HG03378 (cell line): ENCODE data around the gene APMAP.

ENCODE experiments used
- ATAC-seq: cut with Tn5 transposase; IDR thresholded peaks from one replicate; pipeline ENCODE4 v1.9.1; 2021; ENCODE audit warnings: mild to moderate bottlenecking, moderate library complexity; ENCODE audit not compliant: unreplicated experiment

APMAP gene

DNA sequence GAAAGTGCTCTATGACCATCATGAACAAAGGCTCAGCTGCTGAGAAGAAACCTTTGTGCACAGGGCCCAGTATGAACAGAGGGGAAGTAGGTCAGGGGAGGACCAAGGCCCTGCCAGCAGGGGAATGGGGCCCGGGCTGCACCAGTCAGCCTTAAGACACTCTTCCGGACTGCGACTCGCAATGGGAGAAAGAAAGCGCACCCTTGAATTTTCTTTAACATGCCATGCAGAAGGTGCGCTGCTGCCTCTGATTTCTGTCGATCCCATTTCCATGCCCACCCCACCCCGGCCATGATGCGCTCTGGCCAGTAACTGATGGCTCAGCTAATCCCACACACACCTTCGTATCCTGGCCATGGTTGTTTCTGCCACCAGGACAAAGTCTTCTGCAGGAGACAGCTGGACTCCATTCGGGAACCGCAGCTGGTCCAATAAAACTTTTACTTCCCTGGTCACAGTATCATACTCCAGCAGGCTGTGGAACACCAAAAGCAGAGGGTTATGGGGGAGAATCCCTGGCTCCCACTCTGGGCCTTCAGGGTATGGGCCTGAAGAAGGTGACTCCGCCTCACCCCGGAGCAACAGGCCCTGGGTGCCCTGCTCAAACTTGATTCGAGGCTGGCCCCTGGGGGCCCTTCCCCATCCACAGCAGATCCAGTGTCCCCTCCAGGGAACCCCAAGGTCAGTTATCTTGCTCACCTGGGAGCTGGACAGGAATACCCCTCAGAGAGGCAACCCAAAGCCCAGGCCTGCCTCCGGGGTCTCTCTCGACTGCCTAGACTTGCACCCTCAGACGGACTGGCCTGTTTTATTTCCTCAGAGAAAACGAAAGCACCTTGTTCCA, 23.1 kb downstream of the APMAP start:
- no peak for ATAC-seq

DNA sequence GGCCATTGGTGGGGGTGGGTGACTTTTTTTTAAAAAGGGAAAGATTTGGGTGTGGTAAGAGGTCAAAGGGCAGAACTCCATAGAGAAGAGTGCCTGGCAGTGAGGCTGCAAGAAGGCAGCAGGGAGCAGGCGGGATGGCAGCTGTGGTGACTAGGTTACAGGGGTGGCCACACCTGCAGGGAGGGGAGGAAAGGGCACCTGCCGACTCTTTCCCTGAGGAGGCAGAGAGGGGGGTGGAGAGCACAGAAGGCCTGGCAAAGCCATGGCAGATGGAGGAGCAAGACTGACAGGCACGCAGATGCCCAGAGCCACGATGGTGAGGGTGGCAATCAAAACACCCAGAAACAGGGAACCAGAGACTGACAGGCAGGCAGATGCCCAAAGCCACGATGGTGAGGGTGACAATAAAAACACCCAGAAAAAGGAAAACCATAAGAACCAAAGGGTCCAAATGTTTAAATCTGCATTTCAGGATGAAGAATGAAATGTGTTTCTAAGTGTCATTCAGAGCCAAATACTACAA, 24.2 kb downstream of the APMAP start:
- no peak for ATAC-seq

DNA sequence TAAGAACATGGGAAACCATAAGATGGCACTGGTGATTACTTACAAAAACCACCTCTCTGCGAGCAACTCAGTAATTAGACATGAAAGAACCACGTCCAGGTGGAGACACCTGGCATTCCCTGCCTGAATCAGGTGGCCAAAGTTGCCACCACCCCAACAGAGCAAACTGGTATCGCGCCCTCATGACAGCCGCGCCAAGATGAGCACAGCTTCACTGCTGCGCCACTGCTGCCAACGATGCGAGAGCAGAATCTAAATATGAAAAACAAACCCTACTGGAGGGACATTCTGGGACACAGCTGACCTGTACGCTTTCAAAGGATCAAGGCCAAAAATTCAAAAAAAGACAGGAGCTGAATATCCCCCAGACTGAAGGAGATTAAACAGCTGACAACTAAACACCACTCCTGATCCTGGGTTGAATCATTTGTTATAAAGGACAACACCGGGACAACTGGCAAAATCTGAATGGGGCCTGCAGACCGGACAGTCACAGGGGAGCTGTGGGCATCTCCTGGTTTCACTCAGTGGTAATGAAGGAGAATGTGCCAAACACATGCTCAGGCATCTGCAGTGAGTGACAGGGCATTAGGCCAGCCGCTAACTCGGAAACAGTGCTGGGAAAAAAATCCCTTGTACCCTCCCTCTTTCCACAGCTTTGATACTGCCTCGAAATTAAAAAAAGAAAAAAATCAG, 26.1 kb downstream of the APMAP start:
- ATAC-seq = no peak

DNA sequence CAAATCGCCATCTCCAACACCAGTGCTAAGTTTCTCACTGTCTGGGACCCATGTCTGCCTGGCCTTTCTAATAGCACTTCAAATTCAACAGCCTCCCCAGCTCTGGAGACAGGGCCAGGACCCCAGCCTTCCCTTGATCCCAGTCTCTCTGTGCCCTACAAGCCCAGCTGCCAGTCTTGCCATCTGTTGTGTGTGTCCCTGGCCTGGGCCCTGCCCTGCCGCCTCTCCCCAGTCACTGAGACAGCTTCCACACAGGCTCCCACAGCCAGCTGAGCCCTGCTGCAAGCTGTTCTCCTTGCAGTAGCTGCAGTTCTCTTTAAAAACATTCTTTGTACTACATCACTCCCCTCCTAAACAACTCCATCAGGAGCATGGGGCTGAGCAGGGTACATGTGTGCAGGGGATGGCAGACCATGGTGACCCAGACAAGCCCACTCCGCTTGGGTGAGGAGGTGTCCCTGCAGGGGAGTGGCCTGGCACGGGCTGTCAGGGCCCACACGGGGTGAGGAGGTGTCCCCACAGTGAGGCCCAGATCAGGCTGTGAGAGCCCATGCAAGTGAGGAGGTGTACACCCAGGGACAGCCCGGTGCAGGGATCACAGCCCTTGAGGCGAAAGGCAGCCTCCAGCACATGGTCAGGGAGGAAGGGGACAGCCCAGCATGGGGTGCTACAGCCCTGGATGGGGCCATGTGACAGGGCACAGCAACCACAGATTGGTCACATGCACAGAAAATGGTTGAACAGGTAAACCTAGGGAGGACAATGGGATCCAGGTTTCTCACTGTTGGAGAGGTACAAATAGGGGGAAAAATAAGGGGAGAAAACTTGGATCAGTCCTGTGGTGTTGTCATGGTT, 27.3 kb downstream of the APMAP start:
- no peak for ATAC-seq

DNA sequence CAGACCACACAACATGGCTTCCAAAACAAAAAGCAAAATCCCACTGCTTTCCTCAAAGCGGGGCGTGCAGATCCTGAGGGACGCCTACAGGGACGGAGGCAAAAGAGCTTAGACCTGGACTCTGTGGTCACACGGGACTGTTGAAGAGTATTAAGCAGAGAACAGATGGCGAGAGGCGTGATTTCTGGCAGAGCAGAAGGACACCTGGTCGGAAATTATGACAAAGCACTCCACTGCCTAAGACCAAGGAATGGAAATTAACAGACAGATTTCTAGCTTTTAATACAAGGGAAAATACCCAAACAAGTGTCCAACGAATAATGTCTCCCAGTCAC, 28.1 kb downstream of the APMAP start:
- ATAC-seq = no peak

DNA sequence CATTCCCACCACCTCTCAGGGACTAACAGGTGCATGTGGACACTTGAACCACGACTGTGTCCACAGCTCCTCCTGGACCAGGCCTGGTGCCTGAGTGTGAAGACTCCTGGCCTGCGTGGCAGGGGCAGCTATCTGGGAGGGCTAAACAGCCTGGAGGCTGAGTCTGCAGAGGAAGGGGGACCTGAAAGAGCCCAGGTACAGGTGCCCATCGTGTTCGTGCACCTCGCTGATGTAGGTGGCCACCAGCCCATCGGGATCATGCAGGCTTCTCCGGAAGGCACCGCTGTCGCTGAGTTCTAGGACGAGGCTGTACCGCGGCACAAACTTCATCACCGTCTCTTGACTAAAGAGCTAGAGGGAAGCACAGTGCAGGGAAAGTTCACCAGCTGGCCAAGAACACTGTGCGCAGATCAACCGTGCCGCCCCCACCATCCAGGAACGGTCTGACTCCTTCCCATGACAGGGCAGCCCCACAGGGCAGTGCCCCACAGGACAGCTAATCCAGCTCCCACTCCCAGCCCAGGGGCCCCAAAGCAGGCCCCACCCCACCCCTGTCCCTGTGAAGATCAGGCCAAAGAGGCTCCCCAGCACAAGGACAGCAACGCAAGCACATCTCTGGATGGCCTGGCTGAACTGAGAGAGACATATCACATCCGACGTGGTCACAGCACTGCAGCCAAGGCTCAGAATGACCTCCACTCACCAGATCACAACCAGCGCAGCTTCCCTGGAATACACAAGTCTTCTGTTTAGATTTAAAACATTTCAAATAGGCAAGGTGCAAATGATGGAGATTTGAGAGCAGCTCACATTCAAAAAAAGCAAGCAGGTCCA, 28.7 kb downstream of the APMAP start:
- no peak for ATAC-seq

DNA sequence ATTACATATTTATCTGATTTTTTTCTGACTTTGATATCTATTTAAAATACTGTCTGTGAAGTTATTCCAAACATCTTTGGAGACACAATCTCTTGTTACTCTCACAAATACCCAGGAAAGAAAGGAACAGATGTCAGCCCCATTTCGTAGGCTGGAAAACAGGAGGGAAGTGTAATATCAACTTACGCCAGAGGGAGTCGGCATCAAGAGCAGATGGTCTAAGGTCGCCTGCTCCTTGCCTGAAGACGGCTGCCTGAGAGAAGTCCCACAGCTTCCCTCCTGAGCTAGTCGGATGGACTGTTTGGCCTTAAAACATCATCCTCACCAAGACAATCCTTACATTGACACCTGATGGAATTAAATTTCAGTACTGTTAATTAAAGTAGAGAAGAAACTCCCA, 30.0 kb downstream of the APMAP start:
- ATAC-seq = no peak

DNA sequence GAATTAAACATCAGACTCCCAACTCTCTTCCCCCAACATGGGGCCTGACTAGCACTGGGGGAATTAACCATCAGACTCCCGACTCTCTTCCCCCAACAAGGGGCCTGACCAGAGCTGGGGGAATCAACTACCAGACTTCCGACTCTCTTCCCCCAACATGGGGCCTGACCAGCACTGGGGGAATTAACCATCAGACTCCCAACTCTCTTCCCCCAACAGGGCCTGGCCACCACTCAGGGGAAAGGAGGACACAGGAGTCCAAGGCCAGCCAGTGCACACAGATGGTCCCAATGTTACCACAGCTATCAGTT, 30.4 kb downstream of the APMAP start:
- no peak for ATAC-seq

DNA sequence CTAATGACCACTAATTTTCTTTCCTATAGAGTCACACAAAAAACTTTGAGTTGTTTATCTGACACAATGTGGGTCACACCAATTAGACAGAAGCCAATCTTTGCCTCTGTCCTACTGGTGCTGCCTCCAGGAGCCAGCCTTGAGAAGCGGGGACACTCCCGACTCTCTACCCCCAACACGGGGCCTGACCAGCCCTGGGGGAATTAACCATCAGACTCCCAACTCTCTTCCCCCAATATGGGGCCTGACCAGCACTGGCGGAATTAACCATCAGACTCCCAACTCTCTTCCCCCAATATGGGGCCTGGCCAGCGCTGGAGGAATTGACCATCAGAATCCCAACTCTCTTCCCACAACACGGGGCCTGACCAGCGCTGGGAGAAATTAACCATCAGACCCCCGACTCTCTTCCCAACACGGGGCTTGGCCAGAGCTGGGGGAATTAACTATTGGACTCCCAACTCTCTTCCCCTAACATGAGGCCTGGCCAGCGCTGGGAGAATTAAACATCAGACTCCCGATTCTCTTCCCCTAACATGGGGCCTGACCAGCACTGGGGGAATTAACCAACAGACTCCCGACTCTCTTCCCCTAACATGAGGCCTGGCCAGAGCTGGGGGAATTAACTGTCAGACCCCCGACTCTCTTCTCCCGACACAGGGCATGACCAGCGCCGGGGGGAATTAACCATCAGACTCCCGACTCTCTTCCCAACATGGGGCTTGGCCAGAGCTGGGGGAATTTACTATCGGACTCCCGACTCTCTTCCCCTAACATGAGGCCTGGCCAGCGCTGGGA, 31.0 kb downstream of the APMAP start:
- ATAC-seq = no peak

DNA sequence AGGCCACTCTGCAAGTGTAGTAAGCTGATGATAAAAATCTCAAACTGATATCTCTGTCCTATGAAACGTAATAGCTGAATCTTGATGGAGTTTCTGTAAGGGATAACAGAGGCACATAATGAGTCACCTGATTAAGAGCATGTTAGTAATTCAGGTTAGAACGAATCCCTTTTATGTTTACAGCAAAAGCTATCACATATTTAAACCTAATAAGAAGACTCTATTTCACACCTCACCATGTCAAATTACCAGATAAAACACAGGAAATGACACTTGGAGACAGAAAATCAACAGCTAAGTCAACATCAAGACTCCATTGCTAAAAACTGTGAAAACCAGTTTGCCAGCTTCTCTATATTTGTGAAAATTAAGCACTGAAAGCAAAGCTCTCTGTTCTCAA, 31.7 kb downstream of the APMAP start:
- no peak for ATAC-seq

DNA sequence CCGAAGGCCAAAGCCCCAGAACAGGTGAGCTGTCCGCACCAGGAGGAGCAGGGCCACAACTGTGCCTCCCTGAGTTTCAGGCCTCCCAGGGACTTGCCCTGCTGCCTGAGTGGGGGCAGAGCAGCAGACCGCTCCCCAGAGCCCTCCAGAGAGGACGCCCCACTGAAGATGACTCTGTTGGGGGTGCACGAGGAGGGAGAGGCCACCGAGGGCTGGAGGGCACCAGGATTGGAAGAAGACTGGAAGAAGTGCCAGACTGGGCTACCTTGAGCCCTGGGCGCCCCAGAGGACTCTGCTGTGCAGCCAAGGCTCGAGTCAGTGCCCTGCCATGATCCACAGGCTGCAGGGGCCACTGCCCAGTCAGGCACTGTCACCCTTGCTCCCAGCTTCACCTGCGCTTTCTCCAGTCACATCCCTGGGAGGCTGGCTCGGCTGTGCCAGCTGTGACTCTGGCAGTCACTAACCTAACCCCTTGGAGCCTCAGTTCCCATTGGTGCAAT, 32.2 kb downstream of the APMAP start:
- ATAC-seq = no peak

DNA sequence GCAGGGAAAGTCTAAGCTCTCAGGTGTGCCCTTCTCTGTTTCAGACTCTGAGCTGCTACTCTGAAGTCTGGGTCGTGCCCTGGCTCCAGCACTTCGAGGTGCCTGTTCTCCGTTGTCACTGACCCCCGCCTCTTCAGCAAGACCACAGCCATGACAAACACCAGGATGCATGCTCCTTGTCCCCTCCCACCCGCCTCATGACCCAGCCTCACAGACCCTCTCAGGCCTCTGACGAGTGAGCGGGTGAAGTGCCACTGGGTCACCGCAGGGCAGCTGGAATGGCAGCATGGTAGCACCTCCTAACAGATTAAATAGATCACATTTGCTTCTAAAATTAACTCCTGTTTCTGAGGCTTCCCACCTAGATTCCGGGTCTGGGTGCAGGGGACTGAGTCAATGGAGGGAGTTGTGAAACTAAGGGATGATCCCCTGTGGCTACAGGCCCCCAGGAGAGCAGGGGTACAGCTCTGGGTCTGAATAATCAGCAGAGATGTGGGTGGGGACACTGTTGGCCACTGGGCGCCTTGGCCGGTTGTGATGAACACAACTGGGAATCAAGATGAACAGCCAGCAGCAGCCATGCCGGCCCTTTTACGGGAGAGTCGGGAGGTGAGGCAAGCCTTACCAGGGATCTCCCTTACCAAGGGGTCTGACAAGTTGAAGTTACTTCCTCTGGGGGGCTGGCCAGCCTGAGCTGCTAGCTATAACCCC, 32.8 kb downstream of the APMAP start:
- ATAC-seq = no peak

DNA sequence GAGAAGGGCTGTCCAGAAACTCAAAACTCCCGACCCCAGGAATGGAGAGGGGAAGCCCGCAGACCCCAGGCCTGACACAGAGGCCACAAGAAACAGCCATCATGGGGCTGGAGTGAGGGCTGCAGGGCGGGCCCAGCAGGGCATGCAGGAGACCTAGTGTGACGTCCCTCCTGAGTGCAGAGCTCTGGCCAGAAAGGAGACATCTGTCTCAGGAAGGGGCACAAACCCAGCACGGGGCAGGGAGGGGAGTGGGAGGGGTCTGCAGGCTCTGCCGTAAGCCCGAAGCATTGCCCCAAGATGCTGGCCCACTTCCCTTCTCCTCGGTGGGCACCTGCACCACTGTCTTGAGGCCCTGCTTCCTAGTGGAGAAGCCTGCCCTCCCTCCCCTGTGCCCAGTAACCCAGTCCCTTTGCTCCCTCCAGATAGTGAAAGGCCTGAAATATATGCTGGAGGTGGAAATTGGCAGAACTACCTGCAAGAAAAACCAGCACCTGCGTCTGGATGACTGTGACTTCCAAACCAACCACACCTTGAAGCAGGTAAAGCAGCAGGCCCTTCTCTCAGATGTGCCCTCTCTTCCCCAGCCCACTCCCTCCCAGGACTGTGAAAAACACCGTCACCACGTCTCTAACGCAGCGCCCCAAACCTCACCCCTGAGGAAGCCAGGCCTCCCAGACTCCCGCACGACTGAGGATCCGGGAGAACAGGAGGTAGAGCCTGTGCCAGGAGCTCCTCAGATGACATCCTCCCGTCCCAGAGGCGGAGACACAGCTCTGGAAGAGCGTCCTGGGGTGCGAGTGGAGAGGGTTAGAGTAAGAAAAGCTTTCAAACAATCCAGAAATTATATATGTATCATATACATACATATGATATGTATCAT, 33.8 kb downstream of the APMAP start:
- ATAC-seq = no peak

DNA sequence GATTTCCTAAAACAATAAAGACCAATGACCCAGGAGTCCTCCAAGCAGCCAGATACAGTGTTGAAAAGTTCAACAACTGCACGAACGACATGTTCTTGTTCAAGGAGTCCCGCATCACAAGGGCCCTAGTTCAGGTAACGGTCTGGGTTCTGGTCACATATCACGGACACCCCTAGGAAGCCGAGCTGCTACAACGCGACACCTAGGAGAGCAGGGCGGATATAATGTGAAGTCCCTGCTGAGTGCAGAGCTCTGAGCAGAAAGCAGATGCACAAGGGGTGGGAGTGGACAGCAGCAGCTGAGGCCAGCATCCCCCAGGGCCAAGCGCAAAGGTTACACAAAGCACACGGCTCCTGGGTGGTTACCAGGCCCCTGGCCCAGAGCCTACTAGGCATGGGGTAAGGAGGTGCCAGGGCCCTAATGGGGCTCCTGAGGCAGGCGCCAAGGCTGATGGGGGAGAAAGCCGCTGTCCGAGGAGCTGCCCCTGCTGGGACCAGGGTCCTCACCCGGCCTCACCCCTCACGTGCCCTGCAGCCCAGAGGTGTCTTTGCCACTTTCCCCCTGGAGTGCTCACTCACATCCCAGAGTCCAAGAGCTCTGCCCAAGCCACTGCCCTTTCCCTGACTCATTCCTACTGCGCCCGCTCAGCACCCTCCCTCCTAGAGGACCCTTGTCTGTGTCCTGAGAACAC, 35.1 kb downstream of the APMAP start:
- ATAC-seq = no peak

DNA sequence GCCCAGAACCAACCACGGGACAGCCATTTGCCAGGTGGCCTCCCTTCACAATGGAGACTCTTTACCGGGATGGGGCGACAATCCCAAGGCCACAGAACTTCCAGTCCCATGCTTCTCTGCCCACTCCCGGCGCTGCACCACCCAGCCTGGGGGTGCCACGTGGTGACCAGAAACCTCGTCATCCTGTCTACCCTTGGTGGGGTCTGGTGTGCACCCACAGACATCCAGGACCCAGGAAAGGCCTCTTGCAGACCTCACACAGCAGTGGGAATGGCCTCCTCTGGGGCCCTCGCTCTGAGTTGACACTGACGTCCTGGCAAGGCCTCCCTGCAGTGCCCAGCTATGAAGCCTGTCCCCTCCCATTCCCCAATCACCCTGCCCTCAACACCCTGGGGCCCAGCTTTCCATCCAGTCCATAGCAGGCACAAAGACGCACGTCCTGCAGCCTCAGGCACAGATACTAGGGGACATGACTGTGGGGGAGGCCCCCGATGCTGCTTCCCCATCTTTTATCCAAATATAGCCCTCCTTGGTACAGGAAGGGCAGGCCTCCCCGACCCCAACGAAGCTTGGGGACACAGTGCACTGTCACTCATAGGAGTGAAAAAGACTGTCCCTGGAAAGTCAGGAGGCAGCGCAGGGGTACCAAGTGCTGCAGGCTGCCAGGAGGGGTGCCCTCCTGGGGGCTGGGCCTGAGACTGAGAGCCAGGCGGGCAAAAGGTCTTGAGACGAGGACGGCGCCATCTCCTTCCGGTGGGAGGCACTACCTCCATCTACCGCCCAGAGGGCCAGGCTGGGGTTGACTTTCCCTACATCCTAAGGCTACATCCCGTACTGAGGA, 36.3 kb downstream of the APMAP start:
- no peak for ATAC-seq

DNA sequence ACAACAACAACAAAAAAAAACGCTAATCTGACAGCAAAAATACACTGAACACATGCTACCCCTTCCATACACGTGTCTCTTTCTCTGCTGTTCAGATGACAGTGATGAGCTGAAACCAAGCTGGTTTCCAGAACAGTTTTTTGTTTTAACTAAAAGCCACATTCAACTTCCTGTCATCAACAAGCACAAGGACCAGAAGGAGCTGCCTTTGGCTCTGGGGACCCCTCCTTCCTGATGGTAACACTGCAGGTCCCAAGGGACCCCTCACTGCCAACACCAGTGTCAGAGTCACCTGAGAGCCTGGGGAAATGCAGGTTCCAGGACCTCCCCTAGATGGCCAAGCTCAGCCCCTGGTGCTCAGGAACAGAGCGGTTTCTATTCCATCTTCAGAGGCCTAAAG, 37.5 kb downstream of the APMAP start:
- peak; percentile 84 for ATAC-seq

DNA sequence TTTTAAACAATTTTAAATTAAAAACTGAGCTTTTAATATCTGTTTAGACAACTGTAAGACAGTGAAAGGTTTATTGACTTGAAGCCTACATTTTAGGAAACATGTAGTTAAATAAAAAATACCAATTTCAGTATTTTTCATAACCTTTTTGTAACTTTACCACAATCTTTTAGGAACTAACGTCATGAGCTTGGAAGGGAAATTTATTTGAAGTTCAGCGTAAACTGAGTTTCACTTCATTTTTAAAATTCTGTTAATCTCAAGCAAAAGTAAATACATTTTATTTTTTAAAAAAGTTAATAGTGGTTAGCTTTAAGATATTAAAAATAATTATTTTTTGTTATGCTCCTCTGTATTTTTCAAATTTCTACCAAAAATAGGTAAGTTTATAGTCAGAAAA, 38.0 kb downstream of the APMAP start:
- ATAC-seq = no peak
